GM23338 (cell line): ENCODE results near the gene GPD1.

Source experiments
- CREB1 ChIP-seq: fragments of 250-450 bp; sonication (Bioruptor Pico); IDR thresholded peaks from 2 replicates; pipeline ENCODE4 v1.5.0; 2020; ENCODE audit warnings: low read depth, mild to moderate bottlenecking, moderate library complexity
- EZH2 ChIP-seq: fragments of 200-600 bp; sonication (generic); IDR thresholded peaks from one replicate; pipeline ENCODE4 v1.8.0; 2017; ENCODE audit warnings: antibody characterized with exemption, mild to moderate bottlenecking, low read depth; ENCODE audit not compliant: unreplicated experiment
- EZH2phosphoT487 ChIP-seq: fragments of 200-600 bp; sonication (generic); IDR thresholded peaks from one replicate; pipeline ENCODE4 v1.8.1; 2018; ENCODE audit warnings: antibody characterized with exemption; ENCODE audit not compliant: unreplicated experiment
- NANOG ChIP-seq: IDR thresholded peaks from 2 replicates; pipeline ENCODE4 v1.6.1; 2016; ENCODE audit warnings: antibody characterized with exemption, borderline replicate concordance
- POLR2AphosphoS5 ChIP-seq: IDR thresholded peaks from 2 replicates; pipeline ENCODE4 v1.6.1; 2016; ENCODE audit warnings: antibody characterized with exemption, low read depth
- TF ChIP-seq, protein P1 (sequence below), 2 experiments: fragments of 200-600 bp in 1 of 2; sonication (generic) in 1 of 2; conservative IDR thresholded peaks; 2 replicates each; pipeline versions ENCODE4 v1.5.1 to v1.6.1; 2016 to 2017; ENCODE audit warnings: antibody characterized with exemption in 2 of 2, low read depth in 2 of 2, mild to moderate bottlenecking in 2 of 2, moderate library complexity in 1 of 2
- TF ChIP-seq, protein P2 (sequence below): IDR thresholded peaks from one replicate; pipeline ENCODE4 v1.6.1; 2018; ENCODE audit warnings: antibody characterized with exemption; ENCODE audit not compliant: unreplicated experiment

DNA sequence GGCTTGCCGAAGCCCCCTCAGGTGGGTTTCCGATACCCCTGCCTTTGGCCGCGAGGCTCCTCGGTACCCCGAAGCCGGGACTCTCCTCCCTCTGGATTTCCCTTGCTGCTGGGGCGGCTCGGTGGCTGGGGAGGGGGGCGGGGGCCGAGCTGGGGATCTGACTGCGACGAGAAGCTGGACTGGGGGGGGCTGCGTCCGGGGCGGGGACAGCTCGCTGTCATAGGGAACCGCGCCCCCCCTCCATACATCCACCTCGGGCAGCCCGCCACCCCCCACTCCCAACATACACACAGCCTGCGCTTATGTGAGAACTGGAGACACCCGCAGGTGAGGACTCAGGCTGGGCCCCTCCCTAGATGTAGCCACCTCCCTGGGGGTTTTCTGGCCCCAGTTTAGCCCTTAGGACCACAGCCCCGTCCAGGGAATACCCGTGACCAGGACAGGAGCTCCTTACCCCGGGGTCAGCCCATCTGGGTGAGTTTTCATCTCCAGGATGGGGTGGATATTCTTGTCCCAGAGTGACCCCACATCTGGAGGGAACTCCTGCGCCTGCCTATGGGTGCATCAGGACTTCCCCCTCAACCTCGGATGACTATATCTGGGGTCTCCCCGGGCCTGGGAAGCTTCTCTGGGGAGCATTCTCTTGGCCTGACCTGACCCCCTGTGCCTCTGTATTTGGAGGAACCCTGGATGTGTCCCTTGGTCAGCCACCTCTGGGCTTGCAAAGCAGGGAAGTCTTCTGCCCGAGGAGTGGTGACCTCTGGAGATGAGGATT lies 45.7 kb upstream of the GPD1 start:
- TF ChIP-seq, protein P1, sequence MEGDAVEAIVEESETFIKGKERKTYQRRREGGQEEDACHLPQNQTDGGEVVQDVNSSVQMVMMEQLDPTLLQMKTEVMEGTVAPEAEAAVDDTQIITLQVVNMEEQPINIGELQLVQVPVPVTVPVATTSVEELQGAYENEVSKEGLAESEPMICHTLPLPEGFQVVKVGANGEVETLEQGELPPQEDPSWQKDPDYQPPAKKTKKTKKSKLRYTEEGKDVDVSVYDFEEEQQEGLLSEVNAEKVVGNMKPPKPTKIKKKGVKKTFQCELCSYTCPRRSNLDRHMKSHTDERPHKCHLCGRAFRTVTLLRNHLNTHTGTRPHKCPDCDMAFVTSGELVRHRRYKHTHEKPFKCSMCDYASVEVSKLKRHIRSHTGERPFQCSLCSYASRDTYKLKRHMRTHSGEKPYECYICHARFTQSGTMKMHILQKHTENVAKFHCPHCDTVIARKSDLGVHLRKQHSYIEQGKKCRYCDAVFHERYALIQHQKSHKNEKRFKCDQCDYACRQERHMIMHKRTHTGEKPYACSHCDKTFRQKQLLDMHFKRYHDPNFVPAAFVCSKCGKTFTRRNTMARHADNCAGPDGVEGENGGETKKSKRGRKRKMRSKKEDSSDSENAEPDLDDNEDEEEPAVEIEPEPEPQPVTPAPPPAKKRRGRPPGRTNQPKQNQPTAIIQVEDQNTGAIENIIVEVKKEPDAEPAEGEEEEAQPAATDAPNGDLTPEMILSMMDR (conservative IDR thresholded peaks at IDR 0.05; ENCODE audit: low read depth in 2 of 2): no peak
- TF ChIP-seq CREB1 (CRISPR knock-in tag): no peak
- TF ChIP-seq NANOG: no peak
- TF ChIP-seq, protein P2, sequence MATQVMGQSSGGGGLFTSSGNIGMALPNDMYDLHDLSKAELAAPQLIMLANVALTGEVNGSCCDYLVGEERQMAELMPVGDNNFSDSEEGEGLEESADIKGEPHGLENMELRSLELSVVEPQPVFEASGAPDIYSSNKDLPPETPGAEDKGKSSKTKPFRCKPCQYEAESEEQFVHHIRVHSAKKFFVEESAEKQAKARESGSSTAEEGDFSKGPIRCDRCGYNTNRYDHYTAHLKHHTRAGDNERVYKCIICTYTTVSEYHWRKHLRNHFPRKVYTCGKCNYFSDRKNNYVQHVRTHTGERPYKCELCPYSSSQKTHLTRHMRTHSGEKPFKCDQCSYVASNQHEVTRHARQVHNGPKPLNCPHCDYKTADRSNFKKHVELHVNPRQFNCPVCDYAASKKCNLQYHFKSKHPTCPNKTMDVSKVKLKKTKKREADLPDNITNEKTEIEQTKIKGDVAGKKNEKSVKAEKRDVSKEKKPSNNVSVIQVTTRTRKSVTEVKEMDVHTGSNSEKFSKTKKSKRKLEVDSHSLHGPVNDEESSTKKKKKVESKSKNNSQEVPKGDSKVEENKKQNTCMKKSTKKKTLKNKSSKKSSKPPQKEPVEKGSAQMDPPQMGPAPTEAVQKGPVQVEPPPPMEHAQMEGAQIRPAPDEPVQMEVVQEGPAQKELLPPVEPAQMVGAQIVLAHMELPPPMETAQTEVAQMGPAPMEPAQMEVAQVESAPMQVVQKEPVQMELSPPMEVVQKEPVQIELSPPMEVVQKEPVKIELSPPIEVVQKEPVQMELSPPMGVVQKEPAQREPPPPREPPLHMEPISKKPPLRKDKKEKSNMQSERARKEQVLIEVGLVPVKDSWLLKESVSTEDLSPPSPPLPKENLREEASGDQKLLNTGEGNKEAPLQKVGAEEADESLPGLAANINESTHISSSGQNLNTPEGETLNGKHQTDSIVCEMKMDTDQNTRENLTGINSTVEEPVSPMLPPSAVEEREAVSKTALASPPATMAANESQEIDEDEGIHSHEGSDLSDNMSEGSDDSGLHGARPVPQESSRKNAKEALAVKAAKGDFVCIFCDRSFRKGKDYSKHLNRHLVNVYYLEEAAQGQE: no peak
- TF ChIP-seq EZH2: no peak
- TF ChIP-seq POLR2AphosphoS5: no peak
- TF ChIP-seq EZH2phosphoT487: no peak
